GM12864 (cell line): ENCODE measurements around the gene DMRTC2.

Experiments used
- DNase-seq: peaks from one replicate; pipeline ENCODE4 v3.0.0-alpha.2; 2011; ENCODE audit warnings: low read depth
- H3K4me3 ChIP-seq: 2 replicates; pipeline ENCODE4 v1.5.1; 2011; ENCODE audit warnings: mild to moderate bottlenecking, low read depth, low read length, control low read depth
- TF ChIP-seq, protein P1 (sequence below): IDR thresholded peaks from 2 replicates; pipeline ENCODE4 v1.5.1; 2011; ENCODE audit warnings: low read depth, mild to moderate bottlenecking, moderate library complexity, low read length, control low read depth, inconsistent platforms; ENCODE audit errors: missing control alignments

DMRTC2 gene

DNA sequence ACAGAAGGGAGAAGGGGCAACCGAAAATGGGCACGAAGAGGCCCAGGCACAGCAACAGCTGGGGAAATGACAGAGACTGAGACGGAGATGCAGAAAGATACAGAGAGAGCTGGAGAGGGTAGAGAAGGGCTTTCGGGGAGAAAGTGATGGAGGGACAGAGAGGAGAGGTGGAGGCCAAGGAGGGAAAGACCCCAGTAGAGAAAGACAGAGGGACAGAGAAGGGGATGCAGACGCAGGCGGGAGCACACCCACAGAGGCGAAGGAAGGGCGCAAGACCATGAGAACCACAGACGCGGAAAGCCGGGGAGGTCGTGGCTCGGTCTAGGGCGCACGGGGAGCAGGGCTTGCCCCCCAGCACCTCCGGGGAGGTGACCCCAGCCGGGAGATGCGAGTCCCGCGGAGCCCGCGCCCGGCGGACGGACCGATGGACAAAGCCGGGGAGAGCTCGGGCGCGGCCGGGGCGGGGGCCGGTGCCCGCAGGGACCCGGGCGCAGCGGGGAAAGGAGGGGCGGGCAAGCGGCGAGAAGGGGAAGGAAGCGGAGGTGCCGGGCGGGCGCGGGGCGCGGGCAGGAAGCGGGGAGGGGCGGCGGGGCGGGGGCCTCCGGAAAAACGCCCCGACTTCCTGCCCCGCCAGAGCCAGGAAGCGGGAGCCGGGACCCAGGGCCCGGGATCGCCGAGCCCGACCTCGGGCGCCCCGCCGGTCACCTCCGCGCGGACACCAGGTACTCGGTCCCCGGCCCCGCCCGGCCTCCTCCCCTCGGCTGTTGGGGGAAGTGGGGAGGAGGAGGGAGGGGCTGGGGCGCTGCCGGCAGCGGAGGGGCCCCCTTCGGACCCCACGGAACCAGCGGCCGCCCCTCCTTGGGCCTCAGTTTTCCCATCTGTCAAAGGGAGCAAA lies 38.0 kb downstream of the DMRTC2 start, which contains the start of gene ARHGEF1:
Gene ARHGEF1 (plus strand): TSS at position 617 of the 895 bp plus-strand sequence. CDS start 4,899 bp downstream, outside the sequence.
- peak within 1 kb of the TSS; percentile 67 for H3K4me3 ChIP-seq
- DNase-seq = no peak
- TF ChIP-seq, protein P1, sequence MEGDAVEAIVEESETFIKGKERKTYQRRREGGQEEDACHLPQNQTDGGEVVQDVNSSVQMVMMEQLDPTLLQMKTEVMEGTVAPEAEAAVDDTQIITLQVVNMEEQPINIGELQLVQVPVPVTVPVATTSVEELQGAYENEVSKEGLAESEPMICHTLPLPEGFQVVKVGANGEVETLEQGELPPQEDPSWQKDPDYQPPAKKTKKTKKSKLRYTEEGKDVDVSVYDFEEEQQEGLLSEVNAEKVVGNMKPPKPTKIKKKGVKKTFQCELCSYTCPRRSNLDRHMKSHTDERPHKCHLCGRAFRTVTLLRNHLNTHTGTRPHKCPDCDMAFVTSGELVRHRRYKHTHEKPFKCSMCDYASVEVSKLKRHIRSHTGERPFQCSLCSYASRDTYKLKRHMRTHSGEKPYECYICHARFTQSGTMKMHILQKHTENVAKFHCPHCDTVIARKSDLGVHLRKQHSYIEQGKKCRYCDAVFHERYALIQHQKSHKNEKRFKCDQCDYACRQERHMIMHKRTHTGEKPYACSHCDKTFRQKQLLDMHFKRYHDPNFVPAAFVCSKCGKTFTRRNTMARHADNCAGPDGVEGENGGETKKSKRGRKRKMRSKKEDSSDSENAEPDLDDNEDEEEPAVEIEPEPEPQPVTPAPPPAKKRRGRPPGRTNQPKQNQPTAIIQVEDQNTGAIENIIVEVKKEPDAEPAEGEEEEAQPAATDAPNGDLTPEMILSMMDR = no peak

- DNase-seq = no peak
- TF ChIP-seq, protein P1 = no peak
- peak overlapping the region; percentile 67 for H3K4me3 ChIP-seq
Measured at GRCh38 chr19:41883463-41883820, 38.6 kb downstream of the DMRTC2 start.

DNA sequence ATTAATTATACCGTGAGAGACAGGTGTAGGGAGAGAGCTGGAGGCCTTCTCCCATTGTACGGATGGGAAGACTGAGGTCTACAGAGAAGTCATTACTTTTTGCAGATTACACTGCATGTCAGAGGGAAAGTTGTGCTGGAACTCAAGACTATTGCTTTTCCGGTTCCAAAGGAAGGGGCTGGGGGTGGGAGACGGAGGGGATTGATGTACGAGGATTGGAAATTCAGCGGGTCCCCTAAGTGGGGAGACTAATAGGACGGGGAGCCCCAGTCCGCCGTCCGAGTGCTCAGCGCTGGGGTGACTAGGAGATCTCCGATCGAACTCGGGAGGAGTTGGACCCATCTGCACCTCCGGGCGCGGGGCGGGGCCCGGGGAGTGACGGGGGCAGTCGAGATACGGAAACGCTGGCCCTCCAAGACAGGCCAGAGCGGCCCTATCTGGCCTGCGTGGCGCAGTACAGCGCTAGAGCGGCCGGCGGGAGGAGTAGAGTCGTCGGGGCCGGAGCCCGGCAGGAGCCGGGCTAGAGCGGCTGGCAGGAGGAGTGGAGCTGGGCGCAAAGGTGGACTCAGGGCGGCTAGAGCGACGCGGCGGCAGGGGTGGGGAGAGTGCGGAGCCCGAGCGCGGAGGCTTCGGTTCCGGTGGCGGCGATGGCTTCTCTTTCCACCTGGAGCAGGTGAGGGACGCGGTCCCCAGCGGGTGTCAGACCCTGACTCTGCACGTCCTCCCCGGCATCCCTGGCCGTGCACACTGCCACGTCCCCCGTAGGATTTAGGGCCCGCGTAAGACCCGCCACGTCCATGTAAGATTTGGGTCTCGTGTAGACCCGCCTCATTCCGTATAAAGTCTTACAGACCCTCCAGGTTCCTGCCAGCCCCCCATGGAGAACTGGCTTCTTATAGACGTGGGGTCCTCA lies 39.2 kb downstream of the DMRTC2 start:
- peak; percentile 86 for DNase-seq
- TF ChIP-seq, protein P1 = no peak
- peak overlapping the region; percentile 67 for H3K4me3 ChIP-seq

GRCh38 chr19:41886761-41887710 lies 42.2 kb downstream of the DMRTC2 start:
- TF ChIP-seq, protein P1 = no peak
- DNase-seq = no peak
- H3K4me3 ChIP-seq = peak overlapping the region; percentile 38

- H3K4me3 ChIP-seq = peak overlapping the region; percentile 38; the same call in 1 of the 2 replicates
- TF ChIP-seq, protein P1 = peak; percentile 40
- DNase-seq = no peak
Measured at GRCh38 chr19:41887711-41888382, 43.0 kb downstream of the DMRTC2 start.
